Duodenal mucosa (tissue), 2 donors: ENCODE data around the gene CEP70.

Experiments
- H3K27ac ChIP-seq: one replicate; pipeline ENCODE4 v1.7.0; 2013; ENCODE audit warnings: low read depth, low read length
- H3K27me3 ChIP-seq, 2 donors: one replicate each; pipeline ENCODE4 v1.7.0; 2013; ENCODE audit warnings: low read length in 2 of 2, control low read depth in 1 of 2; ENCODE audit not compliant: insufficient read depth in 2 of 2, control insufficient read depth in 1 of 2
- H3K36me3 ChIP-seq, 2 donors: one replicate each; pipeline ENCODE4 v1.7.0; 2013; ENCODE audit warnings: low read length in 2 of 2, control low read depth in 1 of 2; ENCODE audit not compliant: insufficient read depth in 2 of 2, control insufficient read depth in 1 of 2
- H3K4me1 ChIP-seq, 2 donors: one replicate each; pipeline ENCODE4 v1.7.0; 2013; ENCODE audit warnings: low read length in 2 of 2, control low read depth in 1 of 2; ENCODE audit not compliant: insufficient read depth in 2 of 2, control insufficient read depth in 1 of 2
- H3K4me3 ChIP-seq, 2 donors: one replicate each; pipeline ENCODE4 v1.7.0; 2013; ENCODE audit warnings: low read length in 2 of 2, low read depth in 1 of 2
- H3K9ac ChIP-seq, 2 donors: one replicate each; pipeline ENCODE4 v1.7.0; 2013; ENCODE audit warnings: low read length in 2 of 2, low read depth in 1 of 2
- H3K9me3 ChIP-seq, 2 donors: one replicate each; pipeline ENCODE4 v1.7.0; 2013; ENCODE audit warnings: low read length in 2 of 2, control low read depth in 1 of 2; ENCODE audit not compliant: control insufficient read depth in 1 of 2

The CEP70 gene

GRCh38 chr3:138465451-138465850, 128.6 kb downstream of the CEP70 start:
- Histone ChIP-seq H3K27me3 (peaks cover 0 to 5% of the 10 kb centered on the region in 2 donors), H3K9me3 (no peaks in the 10 kb centered on the region), H3K36me3 (no peaks in the 10 kb centered on the region), H3K4me1 (no peaks in the 10 kb centered on the region), H3K27ac (no peak overlapping the region), H3K4me3 (no peak overlapping the region), H3K9ac (no peak overlapping the region)

GRCh38 chr3:138464491-138464860, 129.6 kb downstream of the CEP70 start:
- Histone ChIP-seq H3K9me3 (no peaks in the 10 kb centered on the region), H3K36me3 (no peaks in the 10 kb centered on the region), H3K9ac (no peak overlapping the region), H3K4me1 (no peaks in the 10 kb centered on the region), H3K27me3 (peaks cover 0 to 5% of the 10 kb centered on the region in 2 donors), H3K4me3 (no peak overlapping the region), H3K27ac (no peak overlapping the region)

- no peaks in the 10 kb centered on the region for H3K36me3 ChIP-seq
Observed at GRCh38 chr3:138463724-138464490, 130.2 kb downstream of the CEP70 start.

GRCh38 chr3:138461896-138462295, 132.2 kb downstream of the CEP70 start:
- H3K9ac ChIP-seq = no peak overlapping the region
- peaks cover 3 to 5% of the 10 kb centered on the region in 2 donors for H3K27me3 ChIP-seq
- H3K36me3 ChIP-seq = no peaks in the 10 kb centered on the region
- H3K27ac ChIP-seq = no peak overlapping the region
- H3K9me3 ChIP-seq = no peaks in the 10 kb centered on the region
- H3K4me3 ChIP-seq = no peak overlapping the region
- H3K4me1 ChIP-seq = no peaks in the 10 kb centered on the region

More at GRCh38 chr3:138463724-138464490, 130.2 kb downstream of the CEP70 start:
- H3K4me1 ChIP-seq = no peaks in the 10 kb centered on the region
- no peak overlapping the region for H3K27ac ChIP-seq
- no peaks in the 10 kb centered on the region for H3K9me3 ChIP-seq
- H3K4me3 ChIP-seq = no peak overlapping the region
- H3K27me3 ChIP-seq = peaks cover 0 to 5% of the 10 kb centered on the region in 2 donors
- H3K9ac ChIP-seq = no peak overlapping the region

- Histone ChIP-seq H3K27ac (no peak overlapping the region), H3K4me3 (no peak overlapping the region), H3K9me3 (no peaks in the 10 kb centered on the region), H3K27me3 (peaks cover 5% of the 10 kb centered on the region in 2 donors), H3K4me1 (no peaks in the 10 kb centered on the region), H3K9ac (no peak overlapping the region), H3K36me3 (no peaks in the 10 kb centered on the region)
Observed at GRCh38 chr3:138461246-138461645, 132.8 kb downstream of the CEP70 start.

- Histone ChIP-seq H3K9ac (no peak overlapping the region), H3K4me1 (no peaks in the 10 kb centered on the region), H3K27me3 (peaks cover 5 to 7% of the 10 kb centered on the region in 2 donors), H3K27ac (no peak overlapping the region), H3K4me3 (no peak overlapping the region), H3K36me3 (no peaks in the 10 kb centered on the region), H3K9me3 (no peaks in the 10 kb centered on the region)
Observed at GRCh38 chr3:138460536-138461205, 133.4 kb downstream of the CEP70 start.

- H3K27ac ChIP-seq = no peak overlapping the region
- H3K9ac ChIP-seq = no peak overlapping the region
- peaks cover 5 to 8% of the 10 kb centered on the region in 2 donors for H3K27me3 ChIP-seq
- no peaks in the 10 kb centered on the region for H3K4me1 ChIP-seq
- H3K9me3 ChIP-seq = no peaks in the 10 kb centered on the region
- no peak overlapping the region for H3K4me3 ChIP-seq
- no peaks in the 10 kb centered on the region for H3K36me3 ChIP-seq
Observed at GRCh38 chr3:138459619-138460535, 134.2 kb downstream of the CEP70 start.

DNA sequence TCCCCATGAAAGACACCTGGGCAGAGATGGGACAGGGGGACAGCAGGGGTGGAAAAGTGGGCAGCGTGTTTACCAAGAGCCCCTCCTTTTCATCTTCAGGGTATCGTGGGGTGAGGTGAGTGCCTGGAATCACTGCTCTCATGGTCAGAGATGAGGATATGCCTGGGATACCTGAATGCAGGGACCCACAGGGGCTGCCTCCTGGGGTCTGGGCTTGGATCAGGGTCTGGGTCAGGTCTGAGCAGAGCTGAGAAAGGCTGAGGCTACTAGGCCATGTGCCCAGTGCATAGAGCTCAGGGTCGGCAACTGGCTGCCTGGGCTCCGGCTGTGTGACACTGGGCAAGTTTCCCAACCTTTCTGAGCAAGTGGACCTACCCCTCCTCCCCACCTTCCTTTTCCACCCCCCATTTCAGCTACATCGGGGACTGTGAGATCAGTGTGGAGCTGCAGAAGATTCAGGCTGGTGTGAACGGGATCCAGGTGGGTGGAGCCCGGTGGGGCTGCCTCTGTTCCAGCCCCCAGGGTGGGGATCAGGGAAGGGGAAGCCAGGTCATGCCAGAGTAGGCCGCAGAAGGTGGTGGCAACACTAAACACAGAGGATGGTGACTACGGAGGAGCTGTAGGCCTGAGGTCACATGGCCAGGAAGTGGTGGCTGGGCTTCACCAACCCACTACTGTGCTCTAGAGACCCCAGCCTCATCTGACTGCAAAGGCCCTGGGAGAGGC, 135.1 kb downstream of the CEP70 start:
- Histone ChIP-seq H3K36me3 (no peaks in the 10 kb centered on the region), H3K9me3 (no peaks in the 10 kb centered on the region), H3K27ac (no peak overlapping the region), H3K9ac (no peak overlapping the region), H3K4me1 (no peaks in the 10 kb centered on the region), H3K4me3 (no peak overlapping the region), H3K27me3 (peaks cover 5 to 8% of the 10 kb centered on the region in 2 donors)

DNA sequence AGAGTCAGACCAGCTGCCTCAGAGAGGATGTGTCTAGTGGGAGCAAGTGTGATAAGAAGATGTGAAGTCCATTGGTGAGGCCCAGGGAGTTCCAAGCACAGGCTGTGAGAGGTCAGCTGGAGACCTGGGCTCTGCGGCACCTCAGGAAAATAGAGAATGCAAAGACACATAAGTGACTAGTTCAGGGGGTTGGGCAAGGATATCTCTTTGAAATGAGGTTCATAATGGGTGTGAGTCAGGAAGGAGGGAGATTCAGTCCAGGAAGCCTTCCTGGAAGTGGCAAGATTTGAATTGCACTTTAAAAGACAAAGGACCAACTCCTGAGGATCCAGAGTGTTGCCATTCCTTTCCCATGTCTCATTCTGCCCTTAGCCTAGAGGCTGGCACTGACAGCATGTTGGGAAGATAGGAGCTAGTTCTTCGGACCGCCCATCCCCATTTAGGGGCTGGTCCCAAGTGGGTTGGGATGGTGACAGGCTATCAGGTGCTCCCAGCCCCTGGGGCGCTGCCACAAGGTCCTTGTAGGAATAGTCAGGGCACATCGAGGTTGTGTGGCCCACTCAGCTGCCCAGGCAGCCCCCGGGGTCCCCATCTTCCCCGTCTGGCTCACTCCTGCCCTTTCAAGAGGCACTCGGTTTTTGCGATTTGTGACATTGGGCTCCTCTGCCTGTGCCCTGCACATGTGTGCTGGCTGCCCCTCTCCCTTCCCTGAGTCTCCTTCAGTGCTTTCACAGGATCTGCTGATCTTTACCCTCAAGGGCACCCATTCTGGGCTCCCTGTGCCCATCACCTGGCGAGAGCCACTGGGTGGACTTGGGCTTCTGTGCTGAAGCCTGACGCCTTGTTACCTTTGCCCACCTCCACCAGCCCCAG, 136.0 kb downstream of the CEP70 start:
- Histone ChIP-seq H3K9ac (no peak overlapping the region), H3K27me3 (peaks cover 5 to 8% of the 10 kb centered on the region in 2 donors), H3K9me3 (no peaks in the 10 kb centered on the region), H3K27ac (no peak overlapping the region), H3K36me3 (no peaks in the 10 kb centered on the region), H3K4me3 (no peak overlapping the region), H3K4me1 (no peaks in the 10 kb centered on the region)
